Adipose tissue (tissue), 3 donors: ENCODE data around the gene PROX1. TPM values are rescaled to one million over a fixed set of nuclear protein-coding genes. Genes with fewer than 3 reads are reported as not detected.

Source experiments
- H3K27ac ChIP-seq: one replicate; pipeline ENCODE4 v1.5.1; 2013; ENCODE audit warnings: low read depth, low read length
- WGBS, 3 donors: extraction: QIAGEN DNeasy Blood & Tissue Kit; methylation state at CpG; one replicate each; pipeline ENCODE4 v1.1.7; 2013; 5-methylcytosine and 5-hydroxymethylcytosine counted together
- polyA plus RNA-seq, 3 donors: library from polyadenylated mRNA; stranded (reverse); fragments of 200-250 nt; gene quantifications; one replicate each; pipeline ENCODE4 v1.2.3, GENCODE V29; 2013
- donor health status: healthy with polysubstance abuse.
- donor health status: Bipolar disorder and iron deficiency.
- donor health status: healthy.

PROX1 gene
- polyA plus RNA-seq, 3 donors, result 0.49 to 3.6 (median 2.6) TPM

DNA sequence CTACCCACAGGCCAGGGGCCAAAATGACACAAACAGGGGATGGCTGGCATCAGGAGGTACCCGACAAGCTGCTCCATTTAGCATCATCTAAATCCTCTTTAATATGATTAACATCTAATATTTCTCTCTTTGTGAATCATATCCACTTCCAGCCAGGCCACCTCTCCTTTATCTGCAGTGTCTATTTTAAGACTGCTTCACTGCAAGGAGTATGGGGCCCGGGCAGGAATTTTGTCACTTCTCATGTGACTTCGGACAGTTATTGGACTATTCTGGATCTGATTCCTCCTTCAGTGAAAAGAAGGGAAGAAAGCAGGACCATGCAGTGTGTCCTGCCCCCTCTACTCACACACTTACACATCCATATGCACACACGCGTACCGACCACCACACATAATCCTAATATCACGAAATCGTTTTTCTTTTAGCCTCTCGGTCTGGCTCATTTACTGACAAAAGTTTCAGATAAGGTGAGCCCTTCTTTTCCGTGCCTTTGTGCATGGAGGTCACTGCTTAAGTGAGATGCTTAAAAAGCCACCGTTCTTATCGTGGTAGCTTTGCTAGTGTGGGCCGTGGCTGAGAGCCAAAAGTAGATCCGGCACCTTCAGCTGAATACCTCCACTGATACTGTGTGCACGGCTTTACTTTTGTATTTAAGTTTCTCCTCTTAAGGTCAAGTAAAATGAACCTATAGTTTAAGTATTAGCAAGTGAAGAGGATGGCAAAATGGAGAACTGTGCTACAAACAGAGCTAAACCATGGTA, 26.0 kb downstream of the PROX1 start:
- 85 to 90% (median 89%) methylated on average over 15 of the region's 15 CpGs for WGBS, 3 donors

DNA sequence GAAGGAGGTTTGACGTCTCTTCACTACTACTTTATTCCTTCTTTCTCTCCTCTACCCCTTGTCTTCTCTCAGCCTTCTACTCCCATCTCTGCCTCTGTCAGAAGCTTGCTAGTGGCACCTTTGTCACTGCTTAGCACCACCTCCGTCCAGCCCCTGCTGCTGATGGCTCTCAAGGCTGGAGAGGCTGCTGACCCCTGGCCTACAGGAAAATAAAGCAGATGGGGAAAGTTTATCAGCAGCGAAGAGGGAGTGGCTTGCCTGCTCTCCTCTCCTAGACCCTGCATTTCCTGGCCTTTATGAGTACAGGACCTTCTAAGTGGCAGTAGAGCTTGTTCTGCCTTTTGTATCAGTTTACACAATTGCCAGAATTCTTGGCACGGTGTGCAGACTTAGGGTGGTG, 27.0 kb downstream of the PROX1 start:
- H3K27ac ChIP-seq, result no peak overlapping the region
- 57 to 72% (median 57%) methylated on average over 4 of the region's 4 CpGs for WGBS, 3 donors

More for the DNA sequence above, 26.0 kb downstream of the PROX1 start:
- no peak overlapping the region for H3K27ac ChIP-seq

- 79 to 85% (median 84%) methylated on average over 11 of the region's 11 CpGs for WGBS, 3 donors
- H3K27ac ChIP-seq, result no peak overlapping the region
These were observed 29.6 kb downstream of the PROX1 start for GRCh38 chr1:214017191-214017982.

- WGBS, 3 donors, result 57 to 66% (median 57%) methylated on average over 8 of the region's 8 CpGs
- H3K27ac ChIP-seq, result no peak overlapping the region
These were observed 30.9 kb downstream of the PROX1 start for GRCh38 chr1:214018386-214019268.

- no peak overlapping the region for H3K27ac ChIP-seq
- 88 to 92% (median 89%) methylated on average over 13 of the region's 13 CpGs for WGBS, 3 donors
These were observed 31.7 kb downstream of the PROX1 start for GRCh38 chr1:214019499-214019898.

DNA sequence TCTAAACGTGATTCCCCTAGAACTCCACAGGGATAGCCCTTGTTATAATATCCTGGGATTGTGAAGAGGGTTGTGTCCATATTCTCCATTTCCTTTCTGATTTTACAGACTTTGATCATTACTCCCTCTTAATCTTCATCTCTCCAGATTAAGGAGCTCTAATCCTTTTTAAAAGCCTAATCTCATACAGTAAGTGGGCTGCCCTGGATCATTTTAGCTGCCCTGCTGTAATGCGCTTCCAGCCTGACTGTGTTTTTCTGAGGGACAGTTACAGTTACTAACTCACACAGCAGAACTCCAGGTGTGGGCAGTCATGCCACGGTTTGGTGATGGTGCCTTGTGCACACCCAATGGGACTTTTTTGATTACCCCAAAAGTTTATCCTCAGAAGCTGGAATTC, 33.5 kb downstream of the PROX1 start:
- no peak overlapping the region for H3K27ac ChIP-seq
- WGBS, 3 donors, result 81 to 89% (median 83%) methylated on average over 3 of the region's 3 CpGs

DNA sequence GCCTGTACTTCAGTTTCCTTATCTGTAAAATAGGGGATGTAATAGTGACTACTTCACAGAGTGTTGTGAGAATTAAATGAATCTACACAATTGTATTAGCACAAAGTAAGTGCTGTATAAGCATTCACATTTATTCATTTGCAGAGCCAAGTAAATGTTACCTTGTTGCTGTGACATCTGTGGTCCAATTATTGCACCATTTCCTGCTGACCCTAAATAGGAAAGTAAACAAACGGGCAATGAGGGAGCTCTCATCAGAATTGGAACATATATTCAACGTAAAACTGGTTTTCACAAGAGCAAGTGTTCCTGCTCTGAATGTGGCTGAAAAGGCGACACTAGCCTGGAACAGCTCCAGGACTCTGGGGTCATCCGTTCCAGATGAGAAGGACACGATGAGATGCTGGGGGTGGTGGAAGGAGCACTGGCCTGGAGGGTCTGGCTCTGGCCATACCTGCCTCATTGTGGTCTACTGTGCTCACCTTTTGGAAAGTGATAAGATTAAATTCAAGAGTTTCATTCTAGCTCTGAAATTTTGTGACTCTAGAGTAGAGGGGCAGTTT, 34.5 kb downstream of the PROX1 start:
- WGBS, 3 donors, result 69 to 75% (median 73%) methylated on average over 5 of the region's 5 CpGs
- no peak overlapping the region for H3K27ac ChIP-seq

- no peak overlapping the region for H3K27ac ChIP-seq
- WGBS, 3 donors, result 58 to 67% (median 65%) methylated on average over 2 of the region's 2 CpGs
These were observed 35.1 kb downstream of the PROX1 start for GRCh38 chr1:214022810-214023425.

DNA sequence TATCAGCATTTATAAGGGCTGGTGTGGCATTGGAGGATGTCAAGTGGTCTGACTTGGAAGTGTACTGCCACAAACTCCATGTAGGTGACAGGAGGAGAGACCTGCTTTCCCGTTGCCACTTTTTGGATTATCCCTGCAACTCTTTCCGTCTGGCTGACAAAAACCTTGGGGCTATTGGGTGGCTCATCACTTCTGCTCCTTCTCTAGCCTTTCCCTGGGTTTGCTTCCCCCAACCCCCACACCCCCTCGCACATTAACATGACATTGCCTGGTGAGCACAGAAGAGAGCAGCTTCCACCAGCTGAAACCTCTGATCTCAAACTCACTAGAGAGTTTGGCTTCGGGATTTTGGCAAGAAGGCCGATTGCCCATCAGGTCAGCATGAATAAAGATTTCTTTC, 39.2 kb downstream of the PROX1 start:
- 23 to 57% (median 54%) methylated on average over 5 of the region's 5 CpGs for WGBS, 3 donors
- no peak overlapping the region for H3K27ac ChIP-seq

- 22 to 71% (median 71%) methylated on average over 5 of the region's 5 CpGs for WGBS, 3 donors
- H3K27ac ChIP-seq, result no peak overlapping the region
These were observed 39.7 kb downstream of the PROX1 start for GRCh38 chr1:214027498-214027897.

DNA sequence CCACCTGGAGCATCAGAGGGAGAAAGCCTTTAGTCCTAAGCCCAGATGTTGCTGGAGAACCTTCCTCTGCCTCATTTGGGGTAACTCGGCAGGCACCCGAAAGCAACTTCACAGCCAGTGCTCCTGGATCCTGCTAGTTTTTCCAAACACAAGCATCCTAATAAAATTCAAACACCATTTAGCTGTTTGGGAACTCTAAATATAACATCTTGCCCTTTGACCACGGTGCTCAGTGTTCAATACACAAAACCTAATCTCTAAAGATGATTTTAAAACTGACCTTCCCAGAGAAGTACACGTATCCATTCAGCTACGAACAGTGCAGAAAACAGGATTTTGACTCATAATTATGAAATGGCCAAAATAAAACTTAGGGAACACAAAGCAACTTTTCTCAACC, 40.3 kb downstream of the PROX1 start:
- no peak overlapping the region for H3K27ac ChIP-seq
- WGBS, 3 donors, result 28 to 74% (median 73%) methylated on average over 5 of the region's 5 CpGs

DNA sequence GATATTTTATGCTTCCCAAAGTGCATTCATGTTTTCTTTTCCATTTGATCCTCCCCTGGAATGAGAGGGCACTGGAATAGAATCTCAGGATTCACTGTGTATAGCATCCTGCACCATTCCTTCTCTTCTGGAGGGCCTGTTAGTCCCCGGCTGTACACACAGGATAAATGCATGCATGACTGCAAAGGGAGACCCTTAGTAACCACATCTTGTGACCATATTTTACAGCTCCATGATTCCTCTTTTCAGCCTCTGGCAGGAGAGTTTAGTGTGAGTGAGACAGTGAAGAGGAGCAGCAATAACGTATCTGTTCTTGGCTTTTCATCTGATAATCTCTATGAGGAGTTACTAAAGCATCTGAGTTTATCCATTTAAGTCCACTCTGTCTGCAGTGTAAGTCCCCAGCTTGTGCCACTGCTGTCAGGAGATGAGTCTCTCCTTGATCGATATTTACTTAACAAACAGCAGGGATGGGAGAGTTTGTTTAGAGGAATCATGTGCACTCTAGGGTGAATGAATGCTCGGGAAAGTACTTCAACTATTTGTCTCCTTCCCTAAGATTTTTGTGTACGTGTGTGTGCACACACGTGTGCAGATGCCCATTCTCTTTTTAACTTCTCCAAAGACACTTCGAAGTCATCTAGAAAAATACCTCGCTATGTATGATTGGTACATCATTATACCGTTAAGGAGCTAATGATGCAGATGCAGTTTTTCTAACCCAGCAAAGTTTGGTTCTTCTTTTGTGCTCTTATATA, 41.1 kb downstream of the PROX1 start:
- 65 to 68% (median 66%) methylated on average over 9 of the region's 9 CpGs for WGBS, 3 donors
- no peak overlapping the region for H3K27ac ChIP-seq

DNA sequence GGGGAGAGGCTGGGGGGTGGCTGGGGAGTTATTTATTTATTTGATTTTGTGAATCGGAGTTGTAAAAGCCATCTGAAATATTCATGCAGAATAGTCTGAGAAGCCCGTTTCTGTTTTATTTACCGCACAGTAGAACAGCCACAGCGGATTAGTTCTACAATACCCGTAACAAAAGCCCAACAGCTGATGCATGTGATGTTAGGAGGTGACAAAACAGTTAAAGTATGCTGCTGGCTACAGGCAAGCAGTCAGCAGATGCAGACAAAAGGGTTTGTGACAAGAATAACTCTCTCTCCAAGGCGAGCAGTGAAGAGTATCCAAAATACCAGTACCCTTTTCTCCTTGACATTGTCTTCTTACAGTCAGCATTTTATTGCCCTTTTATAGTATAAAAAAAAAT, 42.0 kb downstream of the PROX1 start:
- H3K27ac ChIP-seq, result no peak overlapping the region
- 67 to 79% (median 68%) methylated on average over 6 of the region's 6 CpGs for WGBS, 3 donors

- no peak overlapping the region for H3K27ac ChIP-seq
- WGBS, 3 donors, result 55 to 75% (median 57%) methylated on average over 5 of the region's 5 CpGs
These were observed 43.5 kb downstream of the PROX1 start for GRCh38 chr1:214031267-214031650.

- 78 to 79% (median 78%) methylated on average over 8 of the region's 8 CpGs for WGBS, 3 donors
- H3K27ac ChIP-seq, result no peak overlapping the region
These were observed 49.7 kb downstream of the PROX1 start for GRCh38 chr1:214037468-214037867.

- no peak overlapping the region for H3K27ac ChIP-seq
- 64 to 85% (median 83%) methylated on average over 4 of the region's 4 CpGs for WGBS, 3 donors
These were observed 51.7 kb downstream of the PROX1 start for GRCh38 chr1:214039394-214040018.

DNA sequence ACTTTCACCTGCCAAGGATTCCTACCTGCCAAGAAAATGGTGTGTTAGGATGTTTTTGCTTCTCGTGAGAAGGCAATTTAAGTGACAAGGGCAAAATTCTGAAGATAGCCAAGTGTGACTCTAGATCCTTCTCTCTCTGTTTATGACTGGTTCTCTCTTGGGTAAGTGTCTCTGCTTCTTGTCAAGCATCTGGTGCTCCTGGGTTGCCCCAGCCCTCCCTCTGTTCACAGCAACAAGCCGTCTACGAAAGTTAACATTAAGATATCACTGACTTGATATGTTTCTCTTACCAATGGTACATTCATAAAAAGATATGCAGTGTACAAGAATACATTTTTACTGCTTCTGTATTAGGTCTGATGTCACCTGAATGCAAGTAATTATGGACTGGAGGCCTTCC, 55.4 kb downstream of the PROX1 start:
- no peak overlapping the region for H3K27ac ChIP-seq
- WGBS, 3 donors, result 68 to 79% (median 74%) methylated on average over 3 of the region's 3 CpGs
